HCT116 (cell line): Measurements from ENCODE around the gene LIM2. TPM values are rescaled to one million over a fixed set of nuclear protein-coding genes. Genes with fewer than 3 reads are reported as not detected.

Experiments used
- ATAC-seq: fragments of 200-7000 bp; cut with Tn5 transposase; 2 replicates; pipeline ENCODE4 v1.9.1; 2020; ENCODE audit warnings: mild to moderate bottlenecking, moderate library complexity
- BruUV-seq: library from RNA; stranded (reverse); fragments of 400-500 nt; replicated peaks from 2 replicates; lab custom pipeline; 2021; lab: Mats Ljungman, UMichigan
- CTCF ChIA-PET: fragments of 300-600 bp; sonication (Branson Sonifier 250); formaldehyde crosslinking; loops from one replicate; lab custom pipeline; 2021; ENCODE audit warnings: antibody characterized with exemption; lab: Charles Lee
- POLR2A ChIA-PET: fragments of 300-600, 350-600 bp; sonication (Branson Sonifier 250); formaldehyde crosslinking; loops from one replicate; lab custom pipeline; 2021; ENCODE audit warnings: antibody characterized with exemption; lab: Charles Lee
- RAD21 ChIA-PET, 2 experiments: fragments of 300-600 bp; sonication (Branson Sonifier 250); formaldehyde crosslinking; loops; one replicate each; lab custom pipeline; 2023; ENCODE audit warnings: low total read pairs in 2 of 2; ENCODE audit not compliant: uncharacterized antibody in 2 of 2, unreplicated experiment in 2 of 2, low non-redundant PET in 1 of 2; lab: Charles Lee
- DNase-seq: peaks from one replicate; pipeline ENCODE4 v3.0.0-alpha.2; 2010; ENCODE audit warnings: low read depth, low spot score
- H2AFZ ChIP-seq: fragments of 200-600 bp; shearing (Covaris generic), sonication (generic); 2 replicates; pipeline ENCODE4 v1.6.1; 2017; ENCODE audit warnings: low read depth, mixed run types, mixed read lengths, antibody characterized with exemption, low read length; ENCODE audit not compliant: poor library complexity, severe bottlenecking
- H3K27ac ChIP-seq: 2 replicates; pipeline ENCODE4 v1.5.1; 2012; ENCODE audit warnings: low read depth, low read length
- H3K27me3 ChIP-seq: fragments of 200-600 bp; sonication (generic); 2 replicates; pipeline ENCODE4 v1.6.1; 2016; ENCODE audit warnings: mixed run types, low read length, mixed read lengths; ENCODE audit not compliant: insufficient read depth
- H3K36me3 ChIP-seq, 2 experiments: fragments of 200-500 bp in 1 of 2; fragments of 200-600 bp in 1 of 2; sonication (Bioruptor generic) in 1 of 2; sonication (generic) in 1 of 2; 2 replicates each; pipeline versions ENCODE4 v1.5.1 to v1.6.1; 2014 to 2016; ENCODE audit warnings: low read length in 2 of 2, inconsistent platforms in 1 of 2, mixed read lengths in 1 of 2, mixed run types in 1 of 2; ENCODE audit not compliant: insufficient read depth in 2 of 2, control insufficient read depth in 1 of 2
- H3K4me1 ChIP-seq, 2 experiments: fragments of 200-600 bp in 1 of 2; sonication (generic) in 1 of 2; 2 replicates each; pipeline versions ENCODE4 v1.5.1 to v1.6.1; 2012 to 2017; ENCODE audit warnings: low read length in 2 of 2, inconsistent platforms in 1 of 2, mild to moderate bottlenecking in 1 of 2, mixed read lengths in 1 of 2, mixed run types in 1 of 2, moderate library complexity in 1 of 2; ENCODE audit not compliant: insufficient read depth in 2 of 2, control insufficient read depth in 1 of 2
- H3K4me2 ChIP-seq: fragments of 200-600 bp; sonication (generic); 2 replicates; pipeline ENCODE4 v1.6.1; 2017; ENCODE audit warnings: mixed run types, low read length, mixed read lengths
- H3K4me3 ChIP-seq, 2 experiments: fragments of 200-600 bp in 1 of 2; sonication (generic) in 1 of 2; replicated peaks in 1 of 2; 2 replicates each; pipeline ENCODE4 v1.5.1; 2011 to 2016; ENCODE audit warnings: low read length in 2 of 2, control low read depth in 1 of 2, low read depth in 1 of 2, mild to moderate bottlenecking in 1 of 2, mixed read lengths in 1 of 2, mixed run types in 1 of 2
- H3K79me2 ChIP-seq: fragments of 200-600 bp; sonication (generic); 2 replicates; pipeline ENCODE4 v1.6.1; 2017; ENCODE audit warnings: mild to moderate bottlenecking, mixed run types, low read length, moderate library complexity, mixed read lengths; ENCODE audit not compliant: insufficient read depth
- H3K9ac ChIP-seq: fragments of 200-600 bp; sonication (generic); 2 replicates; pipeline ENCODE4 v1.6.1; 2016; ENCODE audit warnings: low read length, mixed read lengths
- H3K9me2 ChIP-seq: fragments of 200-600 bp; sonication (generic), shearing (Covaris generic); 2 replicates; pipeline ENCODE4 v1.6.1; 2017; ENCODE audit warnings: mixed run types, mild to moderate bottlenecking, moderate library complexity; ENCODE audit not compliant: insufficient read depth
- H3K9me3 ChIP-seq, 2 experiments: fragments of 200-500 bp in 1 of 2; fragments of 200-600 bp in 1 of 2; sonication (Bioruptor generic) in 1 of 2; sonication (generic) in 1 of 2; 2 replicates each; pipeline ENCODE4 v1.6.1; 2014 to 2017; ENCODE audit warnings: low read length in 2 of 2, mixed read lengths in 2 of 2, inconsistent platforms in 1 of 2, low read depth in 1 of 2, mild to moderate bottlenecking in 1 of 2, mixed run types in 1 of 2, moderate library complexity in 1 of 2; ENCODE audit not compliant: control insufficient read depth in 1 of 2, insufficient read depth in 1 of 2
- H4K20me1 ChIP-seq: fragments of 200-600 bp; sonication (generic), shearing (Covaris generic); 2 replicates; pipeline ENCODE4 v1.6.1; 2017; ENCODE audit warnings: mixed run types, mild to moderate bottlenecking, moderate library complexity; ENCODE audit not compliant: insufficient read depth
- CBX3 ChIP-seq: IDR thresholded peaks from 2 replicates; pipeline ENCODE4 v1.6.1; 2012; ENCODE audit warnings: low read depth
- CEBPB ChIP-seq: IDR thresholded peaks from 2 replicates; pipeline ENCODE4 v1.6.1; 2012; ENCODE audit warnings: low read depth
- EGR1 ChIP-seq: IDR thresholded peaks from 2 replicates; pipeline ENCODE4 v1.6.1; 2012; ENCODE audit warnings: low read depth
- EZH2 ChIP-seq: fragments of 200-600 bp; sonication (generic); IDR thresholded peaks from 2 replicates; pipeline ENCODE4 v1.6.1; 2017; ENCODE audit warnings: antibody characterized with exemption, mixed run types
- EZH2phosphoT487 ChIP-seq: fragments of 200-600 bp; IDR thresholded peaks from 2 replicates; pipeline ENCODE4 v1.6.1; 2018; ENCODE audit warnings: antibody characterized with exemption, borderline replicate concordance
- JUND ChIP-seq: IDR thresholded peaks from 2 replicates; pipeline ENCODE4 v1.6.1; 2012
- POLR2A ChIP-seq: IDR thresholded peaks from 2 replicates; pipeline ENCODE4 v1.7.0; 2011; ENCODE audit warnings: borderline replicate concordance; ENCODE audit not compliant: insufficient read depth, insufficient read length; ENCODE audit errors: extremely low read depth
- POLR2AphosphoS5 ChIP-seq: IDR thresholded peaks from 2 replicates; pipeline ENCODE4 v1.6.1; 2011; ENCODE audit warnings: mild to moderate bottlenecking, low read depth, low read length, moderate library complexity
- SP1 ChIP-seq: IDR thresholded peaks from 2 replicates; pipeline ENCODE4 v1.6.1; 2012; ENCODE audit warnings: low read depth
- SRF ChIP-seq: IDR thresholded peaks from 2 replicates; pipeline ENCODE4 v1.6.1; 2012; ENCODE audit warnings: low read depth
- TCF7L2 ChIP-seq: IDR thresholded peaks from 2 replicates; pipeline ENCODE4 v1.7.0; 2011; ENCODE audit warnings: borderline replicate concordance, inconsistent platforms; ENCODE audit not compliant: insufficient read depth, insufficient read length; ENCODE audit errors: extremely low read depth
- ZFX ChIP-seq: fragments of 450-650 bp; IDR thresholded peaks from 2 replicates; pipeline ENCODE4 v1.6.1; 2017
- ZNF274 ChIP-seq: fragments of 200-500 bp; sonication (Bioruptor generic); IDR thresholded peaks from 2 replicates; pipeline ENCODE4 v1.6.1; 2014; ENCODE audit warnings: mild to moderate bottlenecking, low read depth, low read length, inconsistent platforms
- intact Hi-C: fragments of 100-400 bp; cut with micrococcal nuclease; formaldehyde crosslinking; loops from 2 replicates; pipeline ENCODE4 v1.10.0; 2022
- total RNA-seq: library from RNA; stranded (reverse); gene quantifications from one replicate; pipeline ENCODE4 v1.2.1, GENCODE V29; 2021; ENCODE audit not compliant: unreplicated experiment
- TF ChIP-seq, protein P1 (sequence below), 3 experiments: fragments of 200-600 bp in 1 of 3; sonication (generic) in 1 of 3; IDR thresholded peaks in 2 of 3; conservative IDR thresholded peaks in 1 of 3; 2 replicates each; pipeline ENCODE4 v1.5.1; 2012 to 2017; ENCODE audit warnings: low read depth in 2 of 3, low read length in 2 of 3, antibody characterized with exemption in 1 of 3, borderline replicate concordance in 1 of 3, control low read depth in 1 of 3, mild to moderate bottlenecking in 1 of 3, mixed read lengths in 1 of 3, mixed run types in 1 of 3, moderate library complexity in 1 of 3; ENCODE audit not compliant: insufficient read depth in 1 of 3
- TF ChIP-seq, protein P2 (sequence below): IDR thresholded peaks from 2 replicates; pipeline ENCODE4 v1.6.1; 2012

The LIM2 gene
- total RNA-seq, 1 experiment from 2014 or later, result not detected

DNA sequence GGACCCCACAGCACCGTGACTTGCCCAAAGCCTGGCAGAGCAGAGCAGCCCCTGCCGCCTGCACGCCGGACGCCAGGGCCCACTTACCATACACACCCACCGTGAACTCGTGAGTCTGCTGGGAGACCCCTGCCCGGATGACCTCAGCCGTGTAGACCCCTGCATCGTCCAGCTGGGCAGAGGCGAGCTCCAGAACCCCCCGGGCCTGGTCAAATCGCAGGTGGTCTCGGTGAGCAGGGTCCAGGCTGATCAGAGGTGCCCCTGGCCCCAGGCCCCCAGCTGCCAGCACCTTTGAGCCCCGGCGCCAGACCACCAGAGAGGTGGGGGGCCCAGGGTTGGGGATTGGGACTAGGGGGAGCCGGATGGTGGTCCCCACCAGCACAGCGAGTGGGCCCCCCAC lies 46.7 kb downstream of the LIM2 start:
- H3K9ac ChIP-seq, result no peak overlapping the region

DNA sequence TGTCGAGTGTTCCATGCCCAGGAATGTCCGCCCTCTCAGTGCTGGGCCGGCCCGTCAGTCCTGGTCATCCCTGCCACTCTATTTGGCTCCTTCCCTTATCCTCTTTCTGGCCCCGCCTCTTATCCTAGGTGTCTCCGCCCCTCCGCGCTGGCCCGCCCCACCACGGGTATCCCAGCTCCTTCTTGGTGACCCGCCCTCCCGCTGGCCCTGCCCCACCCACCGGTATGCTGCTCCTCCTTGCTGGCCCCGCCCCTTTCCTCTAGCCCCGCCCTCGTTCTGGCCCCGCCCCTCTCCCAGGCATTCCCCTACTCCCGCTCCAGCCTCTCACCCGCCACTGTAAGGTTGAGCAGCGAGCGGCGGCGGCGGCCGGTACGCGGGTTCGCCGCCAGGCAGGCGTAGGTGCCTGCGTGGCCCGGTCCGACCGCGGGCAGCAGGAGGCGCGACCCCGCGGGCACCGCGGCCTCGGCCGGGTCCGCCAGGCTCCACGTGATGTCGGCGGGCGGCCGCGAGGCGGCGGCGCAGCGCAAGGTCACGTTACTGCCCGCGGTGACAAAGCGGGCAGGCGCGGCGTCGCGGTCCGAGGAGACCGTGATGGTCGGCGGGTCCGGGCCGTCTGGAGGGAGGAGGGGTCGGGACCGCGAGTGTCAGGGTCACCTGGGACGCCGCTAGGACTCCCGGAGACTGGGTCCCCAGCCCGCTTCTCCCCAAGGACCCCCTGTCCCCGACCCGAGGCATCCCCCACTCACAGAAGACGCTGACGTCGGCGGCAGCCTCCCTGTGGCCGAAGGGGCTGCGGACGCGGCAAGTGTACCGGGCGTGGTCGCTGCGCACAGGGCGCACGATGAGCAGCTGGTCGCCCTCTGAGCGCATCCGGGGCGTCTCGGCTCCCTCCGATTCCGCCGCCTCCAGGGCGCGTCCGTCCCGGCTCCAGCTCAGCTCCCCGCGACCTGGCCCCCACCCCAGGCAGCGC lies 47.8 kb downstream of the LIM2 start:
- CTCF ChIA-PET, result interaction anchor here (0.6 to 1.6 kb wide), 14 partner anchors 9 to 321 kb away, joined by 3 to 21 read pairs (median 7); no protein-coding TSS in a partner anchor
- peak; percentile 87 for ATAC-seq
- Histone ChIP-seq H3K9me2 (no peaks in the 10 kb centered on the region), H2AFZ (peak overlapping the region; percentile 95), H3K4me2 (peak overlapping the region; percentile 90), H3K27me3 (no peaks in the 10 kb centered on the region), H3K36me3 (no peaks in the 10 kb centered on the region; a peak in 2 of 4 replicates), H4K20me1 (no peaks in the 10 kb centered on the region), H3K4me3 (peak overlapping the region; percentile 54 to 67), H3K4me1 (peaks cover 5 to 45% of the 10 kb centered on the region in 2 experiments; a peak in 3 of 4 replicates), H3K9ac (peak overlapping the region; percentile 70), H3K79me2 (no peaks in the 10 kb centered on the region), H3K9me3 (no peaks in the 10 kb centered on the region), H3K27ac (peak overlapping the region; percentile 65)
- no TSS peak for BruUV-seq
- DNase-seq, result peak; percentile 91
- POLR2A ChIA-PET, result interaction anchor here (0.6 to 1.7 kb wide), 8 partner anchors 9 to 231 kb away, joined by 3 to 12 read pairs (median 4); partner anchors contain the start of gene ZNF175
- intact Hi-C loops, result loop anchor here (1.0 kb wide), 5 partner anchors 27 to 317 kb away; no protein-coding TSS in a partner anchor
- RAD21 ChIA-PET, result interaction anchor here (0.8 to 1.3 kb wide), 4 partner anchors 27 to 100 kb away, joined by 3 to 7 read pairs (median 4); no protein-coding TSS in a partner anchor
- TF ChIP-seq EZH2phosphoT487 (no peak), CEBPB (no peak), ZNF274 (no peak), ZFX (no peak), POLR2A (peak; percentile 62), CBX3 (0 out of 2 replicates have a peak, but pooled peaks have one; percentile 5), EGR1 (no peak), JUND (no peak), POLR2AphosphoS5 (peak; percentile 75), TCF7L2 (no peak), SRF (no peak), SP1 (peak; percentile 38; the same call in 1 of the 2 replicates)
- TF ChIP-seq, protein P1, sequence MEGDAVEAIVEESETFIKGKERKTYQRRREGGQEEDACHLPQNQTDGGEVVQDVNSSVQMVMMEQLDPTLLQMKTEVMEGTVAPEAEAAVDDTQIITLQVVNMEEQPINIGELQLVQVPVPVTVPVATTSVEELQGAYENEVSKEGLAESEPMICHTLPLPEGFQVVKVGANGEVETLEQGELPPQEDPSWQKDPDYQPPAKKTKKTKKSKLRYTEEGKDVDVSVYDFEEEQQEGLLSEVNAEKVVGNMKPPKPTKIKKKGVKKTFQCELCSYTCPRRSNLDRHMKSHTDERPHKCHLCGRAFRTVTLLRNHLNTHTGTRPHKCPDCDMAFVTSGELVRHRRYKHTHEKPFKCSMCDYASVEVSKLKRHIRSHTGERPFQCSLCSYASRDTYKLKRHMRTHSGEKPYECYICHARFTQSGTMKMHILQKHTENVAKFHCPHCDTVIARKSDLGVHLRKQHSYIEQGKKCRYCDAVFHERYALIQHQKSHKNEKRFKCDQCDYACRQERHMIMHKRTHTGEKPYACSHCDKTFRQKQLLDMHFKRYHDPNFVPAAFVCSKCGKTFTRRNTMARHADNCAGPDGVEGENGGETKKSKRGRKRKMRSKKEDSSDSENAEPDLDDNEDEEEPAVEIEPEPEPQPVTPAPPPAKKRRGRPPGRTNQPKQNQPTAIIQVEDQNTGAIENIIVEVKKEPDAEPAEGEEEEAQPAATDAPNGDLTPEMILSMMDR (IDR thresholded peaks at IDR 0.05 in 2 of 3, conservative IDR thresholded peaks at IDR 0.05 in 1 of 3; ENCODE audit: borderline replicate concordance in 1 of 3, insufficient read depth in 1 of 3, low read depth in 2 of 3, low read length in 2 of 3), result 0 out of 6 replicates have a peak, but pooled peaks of 2 of the 3 experiments have one; percentile 1 to 9
- TF ChIP-seq, protein P2, sequence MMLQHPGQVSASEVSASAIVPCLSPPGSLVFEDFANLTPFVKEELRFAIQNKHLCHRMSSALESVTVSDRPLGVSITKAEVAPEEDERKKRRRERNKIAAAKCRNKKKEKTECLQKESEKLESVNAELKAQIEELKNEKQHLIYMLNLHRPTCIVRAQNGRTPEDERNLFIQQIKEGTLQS, result no peak

More for the DNA sequence above, 46.7 kb downstream of the LIM2 start:
- Histone ChIP-seq H3K79me2 (no peaks in the 10 kb centered on the region), H3K4me2 (peak overlapping the region; percentile 90; the same call in 1 of the 2 replicates), H2AFZ (no peak overlapping the region), H3K4me1 (peaks cover 5 to 45% of the 10 kb centered on the region in 2 experiments; a peak in 3 of 4 replicates), H3K36me3 (no peaks in the 10 kb centered on the region; a peak in 2 of 4 replicates), H4K20me1 (no peaks in the 10 kb centered on the region), H3K9me3 (no peaks in the 10 kb centered on the region), H3K9me2 (no peaks in the 10 kb centered on the region), H3K4me3 (no peak overlapping the region), H3K27ac (no peak overlapping the region), H3K27me3 (no peaks in the 10 kb centered on the region)
- ATAC-seq (no peak), DNase-seq (no peak)
- TF ChIP-seq, protein P2, result no peak
- TF ChIP-seq EZH2, result no peak
- no peak for TF ChIP-seq POLR2AphosphoS5
- no peak for TF ChIP-seq EZH2phosphoT487
- ChIA-PET POLR2A (interaction anchor here (0.6 to 1.5 kb wide), 4 partner anchors 26 to 617 kb away, joined by 3 to 4 read pairs (median 3); no protein-coding TSS in a partner anchor), CTCF (no interaction called here), RAD21 (no interaction called here)
- no TSS peak for BruUV-seq
- intact Hi-C loops, result no loop called here
